ENCODE measurements around the gene C8G. TPM values are rescaled to one million over a fixed set of nuclear protein-coding genes. Genes with fewer than 3 reads are reported as not detected.

The C8G gene
- total and polyA plus RNA-seq, 9 of the 15 experiments (the other 6 are each of a cell fraction or from before 2014, with no cell fraction given), result 0.35 to 5.9 (median 2.7) TPM; not detected in 2

DNA sequence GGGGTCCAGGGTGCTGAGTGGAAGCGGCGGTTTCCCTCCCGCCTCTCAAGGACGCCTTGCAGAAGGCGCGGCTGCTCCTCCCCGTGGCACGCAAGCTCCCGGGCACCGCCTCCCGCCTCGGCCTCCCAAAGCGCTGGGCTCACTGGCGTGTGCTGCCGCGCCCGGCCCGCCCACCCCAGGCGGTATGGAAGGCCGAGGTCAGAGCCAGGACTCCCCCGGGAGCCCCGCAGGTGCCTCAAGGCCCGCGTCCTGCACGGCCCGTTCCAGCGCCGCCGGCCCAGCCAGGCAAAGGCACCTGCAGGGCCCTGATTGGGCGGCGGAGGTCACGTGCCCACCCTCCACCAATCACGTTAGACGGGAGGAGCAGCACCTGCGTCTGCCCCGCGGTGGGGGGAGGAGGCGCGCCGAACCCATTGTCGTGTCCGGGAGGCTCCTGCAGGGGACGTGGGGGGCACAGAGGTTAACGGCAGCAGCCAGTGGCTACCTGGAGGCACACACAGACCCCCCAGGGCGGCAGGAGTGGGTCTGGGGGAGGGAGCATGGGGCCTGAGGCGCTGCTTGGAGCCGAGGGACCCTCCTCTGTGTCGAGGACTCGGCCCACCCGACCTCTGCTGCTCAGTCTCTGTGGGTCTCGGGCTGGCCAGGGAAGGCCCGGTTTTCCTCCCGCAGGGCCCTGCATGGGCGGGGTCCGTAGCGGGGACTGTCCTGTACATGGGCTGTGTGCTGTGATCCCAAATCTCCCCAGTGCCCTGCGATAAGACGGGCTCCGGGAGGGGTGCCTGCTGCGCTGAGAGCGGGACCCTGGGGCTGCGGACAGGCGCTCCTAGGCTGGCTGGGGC, 5.0 kb downstream of the C8G start (continued):
- TF ChIP-seq MEF2A (IDR thresholded peaks at IDR 0.05; ENCODE audit: control insufficient read depth, low read depth, low read length) (no peak), TEAD2 (tag; IDR thresholded peaks at IDR 0.05) (no peak), ZFP36 (IDR thresholded peaks at IDR 0.05; ENCODE audit: low read depth, low read length, partially characterized antibody) (no peak), ZNF121 (CRISPR knock-in tag; conservative IDR thresholded peaks at IDR 0.05) (no peak), BRD4 (IDR thresholded peaks at IDR 0.05) (no peak), ETV1 (tag; conservative IDR thresholded peaks at IDR 0.05; ENCODE audit: low read depth) (no peak), TOE1 (IDR thresholded peaks at IDR 0.05; ENCODE audit: borderline replicate concordance) (peak; percentile 98), TOE1 (CRISPR knock-in tag; IDR thresholded peaks at IDR 0.05; ENCODE audit: borderline replicate concordance, low read depth) (no peak), ZNF668 (CRISPR knock-in tag; IDR thresholded peaks at IDR 0.05) (no peak), XRCC3 (IDR thresholded peaks at IDR 0.05) (no peak), ZNF311 (CRISPR knock-in tag; IDR thresholded peaks at IDR 0.05) (no peak), LCOR (CRISPR knock-in tag; IDR thresholded peaks at IDR 0.05) (no peak), ZNF12 (CRISPR knock-in tag; IDR thresholded peaks at IDR 0.05) (no peak), HSF4 (CRISPR knock-in tag; IDR thresholded peaks at IDR 0.05; ENCODE audit: borderline replicate concordance) (no peak), NR3C1 (CRISPR knock-in tag; IDR thresholded peaks at IDR 0.05) (no peak), ZNF24 (IDR thresholded peaks at IDR 0.05) (no peak)
- TF ChIP-seq, protein P1, sequence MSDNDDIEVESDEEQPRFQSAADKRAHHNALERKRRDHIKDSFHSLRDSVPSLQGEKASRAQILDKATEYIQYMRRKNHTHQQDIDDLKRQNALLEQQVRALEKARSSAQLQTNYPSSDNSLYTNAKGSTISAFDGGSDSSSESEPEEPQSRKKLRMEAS (CRISPR knock-in tag; IDR thresholded peaks at IDR 0.05), result peak; percentile 91
- TF ChIP-seq, protein P2, sequence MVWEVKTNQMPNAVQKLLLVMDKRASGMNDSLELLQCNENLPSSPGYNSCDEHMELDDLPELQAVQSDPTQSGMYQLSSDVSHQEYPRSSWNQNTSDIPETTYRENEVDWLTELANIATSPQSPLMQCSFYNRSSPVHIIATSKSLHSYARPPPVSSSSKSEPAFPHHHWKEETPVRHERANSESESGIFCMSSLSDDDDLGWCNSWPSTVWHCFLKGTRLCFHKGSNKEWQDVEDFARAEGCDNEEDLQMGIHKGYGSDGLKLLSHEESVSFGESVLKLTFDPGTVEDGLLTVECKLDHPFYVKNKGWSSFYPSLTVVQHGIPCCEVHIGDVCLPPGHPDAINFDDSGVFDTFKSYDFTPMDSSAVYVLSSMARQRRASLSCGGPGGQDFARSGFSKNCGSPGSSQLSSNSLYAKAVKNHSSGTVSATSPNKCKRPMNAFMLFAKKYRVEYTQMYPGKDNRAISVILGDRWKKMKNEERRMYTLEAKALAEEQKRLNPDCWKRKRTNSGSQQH (CRISPR knock-in tag; IDR thresholded peaks at IDR 0.05), result no peak
- TF ChIP-seq, protein P3, sequence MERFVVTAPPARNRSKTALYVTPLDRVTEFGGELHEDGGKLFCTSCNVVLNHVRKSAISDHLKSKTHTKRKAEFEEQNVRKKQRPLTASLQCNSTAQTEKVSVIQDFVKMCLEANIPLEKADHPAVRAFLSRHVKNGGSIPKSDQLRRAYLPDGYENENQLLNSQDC (CRISPR knock-in tag; IDR thresholded peaks at IDR 0.05), result no peak
- TF ChIP-seq, protein P4, sequence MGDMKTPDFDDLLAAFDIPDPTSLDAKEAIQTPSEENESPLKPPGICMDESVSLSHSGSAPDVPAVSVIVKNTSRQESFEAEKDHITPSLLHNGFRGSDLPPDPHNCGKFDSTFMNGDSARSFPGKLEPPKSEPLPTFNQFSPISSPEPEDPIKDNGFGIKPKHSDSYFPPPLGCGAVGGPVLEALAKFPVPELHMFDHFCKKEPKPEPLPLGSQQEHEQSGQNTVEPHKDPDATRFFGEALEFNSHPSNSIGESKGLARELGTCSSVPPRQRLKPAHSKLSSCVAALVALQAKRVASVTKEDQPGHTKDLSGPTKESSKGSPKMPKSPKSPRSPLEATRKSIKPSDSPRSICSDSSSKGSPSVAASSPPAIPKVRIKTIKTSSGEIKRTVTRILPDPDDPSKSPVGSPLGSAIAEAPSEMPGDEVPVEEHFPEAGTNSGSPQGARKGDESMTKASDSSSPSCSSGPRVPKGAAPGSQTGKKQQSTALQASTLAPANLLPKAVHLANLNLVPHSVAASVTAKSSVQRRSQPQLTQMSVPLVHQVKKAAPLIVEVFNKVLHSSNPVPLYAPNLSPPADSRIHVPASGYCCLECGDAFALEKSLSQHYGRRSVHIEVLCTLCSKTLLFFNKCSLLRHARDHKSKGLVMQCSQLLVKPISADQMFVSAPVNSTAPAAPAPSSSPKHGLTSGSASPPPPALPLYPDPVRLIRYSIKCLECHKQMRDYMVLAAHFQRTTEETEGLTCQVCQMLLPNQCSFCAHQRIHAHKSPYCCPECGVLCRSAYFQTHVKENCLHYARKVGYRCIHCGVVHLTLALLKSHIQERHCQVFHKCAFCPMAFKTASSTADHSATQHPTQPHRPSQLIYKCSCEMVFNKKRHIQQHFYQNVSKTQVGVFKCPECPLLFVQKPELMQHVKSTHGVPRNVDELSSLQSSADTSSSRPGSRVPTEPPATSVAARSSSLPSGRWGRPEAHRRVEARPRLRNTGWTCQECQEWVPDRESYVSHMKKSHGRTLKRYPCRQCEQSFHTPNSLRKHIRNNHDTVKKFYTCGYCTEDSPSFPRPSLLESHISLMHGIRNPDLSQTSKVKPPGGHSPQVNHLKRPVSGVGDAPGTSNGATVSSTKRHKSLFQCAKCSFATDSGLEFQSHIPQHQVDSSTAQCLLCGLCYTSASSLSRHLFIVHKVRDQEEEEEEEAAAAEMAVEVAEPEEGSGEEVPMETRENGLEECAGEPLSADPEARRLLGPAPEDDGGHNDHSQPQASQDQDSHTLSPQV (IDR thresholded peaks at IDR 0.05), result no peak
